SK-N-SH (cell line): ENCODE measurements around the gene GDE1.

ENCODE experiments used
- EP300 ChIP-seq, 2 experiments: IDR thresholded peaks; 2 replicates each; pipeline versions ENCODE4 v1.4.0 to v1.6.1; 2012; ENCODE audit warnings: borderline replicate concordance in 1 of 2, low read depth in 1 of 2, low read length in 1 of 2
- TCF12 ChIP-seq: IDR thresholded peaks from 2 replicates; pipeline ENCODE4 v1.4.0; 2012

- TF ChIP-seq EP300 (IDR thresholded peaks at IDR 0.05; ENCODE audit: borderline replicate concordance in 1 of 2, low read depth in 1 of 2, low read length in 1 of 2) (no peak), TCF12 (no peak)
Observed at GRCh38 chr16:19549673-19550072, 27.8 kb upstream of the GDE1 start.
